ENCODE results near the gene HARBI1. TPM values are rescaled to one million over a fixed set of nuclear protein-coding genes. Genes with fewer than 3 reads are reported as not detected.

The HARBI1 gene
- total RNA-seq, 2 donors from 2014 or later = 17.2 to 17.4 TPM

GRCh38 chr11:46574656-46575055 is 42.4 kb downstream of the HARBI1 start:
- H3K4me3 Mint-ChIP-seq = no peak overlapping the region
- H3K4me1 Mint-ChIP-seq = peaks cover 21% of the 10 kb centered on the region
- H3K27ac Mint-ChIP-seq = no peak overlapping the region
- H3K36me3 Mint-ChIP-seq (ENCODE audit: low read depth) = peaks cover 3% of the 10 kb centered on the region
- H3K27me3 Mint-ChIP-seq = no peaks in the 10 kb centered on the region
- DNase-seq (no peak), ATAC-seq (no peak)
- H3K9me3 ChIP-seq (ENCODE audit: control insufficient read depth, low read length, poor library complexity, severe bottlenecking) = no peaks in the 10 kb centered on the region

DNA sequence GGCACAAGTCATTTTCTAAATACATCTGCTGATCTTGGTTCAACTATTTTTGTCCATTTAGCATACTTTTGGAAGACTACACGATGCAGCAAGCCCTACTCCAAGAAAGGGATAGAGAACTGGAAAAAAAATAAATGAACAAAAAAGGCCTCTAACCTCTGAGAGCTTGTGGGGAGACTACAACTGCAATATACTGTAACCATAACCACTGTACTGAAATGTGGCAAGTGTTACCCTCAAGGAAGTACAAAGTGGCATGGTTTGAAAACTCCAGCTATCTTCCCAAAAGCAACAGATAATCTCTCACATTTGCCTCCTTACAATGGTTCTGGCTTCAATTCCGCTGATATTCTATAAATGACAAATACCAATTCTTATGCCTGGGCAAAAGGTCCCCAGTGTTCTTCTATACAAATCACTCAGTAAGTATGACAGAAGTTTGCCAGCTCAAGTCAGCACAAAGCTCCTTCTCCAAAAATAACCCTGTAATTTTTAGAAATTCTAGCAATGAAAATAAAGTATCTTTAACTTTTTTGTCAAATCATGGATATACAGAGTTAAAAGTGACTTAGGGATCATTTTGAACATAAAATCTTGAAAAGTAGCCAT is 46.1 kb downstream of the HARBI1 start:
- Mint-ChIP-seq H3K4me3 (no peak overlapping the region), H3K27ac (no peak overlapping the region), H3K36me3 (ENCODE audit: low read depth) (no peaks in the 10 kb centered on the region), H3K4me1 (peaks cover 10% of the 10 kb centered on the region), H3K27me3 (no peaks in the 10 kb centered on the region)
- no peak for ATAC-seq
- H3K9me3 ChIP-seq (ENCODE audit: control insufficient read depth, low read length, poor library complexity, severe bottlenecking) = no peaks in the 10 kb centered on the region
- DNase-seq = no peak

- H3K4me1 Mint-ChIP-seq = peaks cover 17% of the 10 kb centered on the region
- no peak overlapping the region for H3K4me3 Mint-ChIP-seq
- DNase-seq (no peak), ATAC-seq (no peak)
- no peaks in the 10 kb centered on the region for H3K36me3 Mint-ChIP-seq (ENCODE audit: low read depth)
- no peak overlapping the region for H3K27ac Mint-ChIP-seq
- no peaks in the 10 kb centered on the region for H3K9me3 ChIP-seq (ENCODE audit: control insufficient read depth, low read length, poor library complexity, severe bottlenecking)
- H3K27me3 Mint-ChIP-seq = no peaks in the 10 kb centered on the region
These were observed 51.7 kb downstream of the HARBI1 start for GRCh38 chr11:46565232-46565840.

- ATAC-seq (no peak), DNase-seq (no peak)
- Mint-ChIP-seq H3K36me3 (ENCODE audit: low read depth) (no peaks in the 10 kb centered on the region), H3K27me3 (no peaks in the 10 kb centered on the region), H3K4me1 (peaks cover 22% of the 10 kb centered on the region), H3K27ac (no peak overlapping the region), H3K4me3 (no peak overlapping the region)
- no peaks in the 10 kb centered on the region for H3K9me3 ChIP-seq (ENCODE audit: control insufficient read depth, low read length, poor library complexity, severe bottlenecking)
These were observed 52.6 kb downstream of the HARBI1 start for GRCh38 chr11:46564459-46564858.

GRCh38 chr11:46562527-46562926 is 54.5 kb downstream of the HARBI1 start:
- Mint-ChIP-seq H3K4me3 (no peak overlapping the region), H3K36me3 (ENCODE audit: low read depth) (no peaks in the 10 kb centered on the region), H3K4me1 (peaks cover 38% of the 10 kb centered on the region), H3K27me3 (no peaks in the 10 kb centered on the region), H3K27ac (peak overlapping the region; percentile 8)
- DNase-seq (no peak), ATAC-seq (no peak)
- H3K9me3 ChIP-seq (ENCODE audit: control insufficient read depth, low read length, poor library complexity, severe bottlenecking) = no peaks in the 10 kb centered on the region

- ATAC-seq (peak; percentile 77), DNase-seq (no peak)
- Mint-ChIP-seq H3K4me1 (peaks cover 48% of the 10 kb centered on the region), H3K36me3 (ENCODE audit: low read depth) (no peaks in the 10 kb centered on the region), H3K4me3 (peak overlapping the region; percentile 98), H3K27me3 (no peaks in the 10 kb centered on the region), H3K27ac (peak overlapping the region; percentile 99)
- no peaks in the 10 kb centered on the region for H3K9me3 ChIP-seq (ENCODE audit: control insufficient read depth, low read length, poor library complexity, severe bottlenecking)
These were observed 56.6 kb downstream of the HARBI1 start for GRCh38 chr11:46560300-46560991.

DNA sequence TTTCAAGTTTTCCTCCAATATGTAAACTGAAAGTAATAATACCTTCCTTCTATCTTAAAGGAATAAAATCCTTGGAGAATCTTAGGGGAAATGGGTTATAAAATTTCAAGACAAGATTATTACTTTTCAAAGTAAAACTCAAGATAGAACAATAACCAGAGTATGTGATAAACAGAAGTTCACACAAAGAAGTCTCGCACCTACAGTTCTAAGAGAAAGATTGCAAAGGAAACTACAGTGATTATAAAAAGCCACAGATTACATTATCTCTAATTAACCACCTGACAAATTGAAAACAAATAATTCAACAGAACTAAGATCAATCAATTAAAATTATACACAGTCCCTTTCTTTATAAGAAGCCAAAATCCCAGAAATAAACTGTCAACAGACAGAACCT is 57.2 kb downstream of the HARBI1 start:
- peaks cover 55% of the 10 kb centered on the region for H3K4me1 Mint-ChIP-seq

GRCh38 chr11:46557684-46558151 is 59.3 kb downstream of the HARBI1 start:
- Mint-ChIP-seq H3K27me3 (no peaks in the 10 kb centered on the region), H3K4me3 (no peak overlapping the region), H3K4me1 (peaks cover 68% of the 10 kb centered on the region), H3K36me3 (ENCODE audit: low read depth) (no peaks in the 10 kb centered on the region), H3K27ac (peak overlapping the region; percentile 99)
- no peaks in the 10 kb centered on the region for H3K9me3 ChIP-seq (ENCODE audit: control insufficient read depth, low read length, poor library complexity, severe bottlenecking)
- DNase-seq (no peak), ATAC-seq (no peak)

More for the DNA sequence above, 57.2 kb downstream of the HARBI1 start:
- H3K4me3 Mint-ChIP-seq = peak overlapping the region; percentile 98
- H3K36me3 Mint-ChIP-seq (ENCODE audit: low read depth) = no peaks in the 10 kb centered on the region
- no peaks in the 10 kb centered on the region for H3K27me3 Mint-ChIP-seq
- ATAC-seq = peak; percentile 24
- DNase-seq = no peak
- H3K27ac Mint-ChIP-seq = peak overlapping the region; percentile 99
- no peaks in the 10 kb centered on the region for H3K9me3 ChIP-seq (ENCODE audit: control insufficient read depth, low read length, poor library complexity, severe bottlenecking)

GRCh38 chr11:46555267-46556054 is 61.6 kb downstream of the HARBI1 start:
- Mint-ChIP-seq H3K4me1 (peaks cover 54% of the 10 kb centered on the region), H3K4me3 (peak overlapping the region; percentile 31), H3K27me3 (no peaks in the 10 kb centered on the region), H3K27ac (peak overlapping the region; percentile 94), H3K36me3 (ENCODE audit: low read depth) (no peaks in the 10 kb centered on the region)
- DNase-seq (no peak), ATAC-seq (peak; percentile 48)
- H3K9me3 ChIP-seq (ENCODE audit: control insufficient read depth, low read length, poor library complexity, severe bottlenecking) = no peaks in the 10 kb centered on the region

DNA sequence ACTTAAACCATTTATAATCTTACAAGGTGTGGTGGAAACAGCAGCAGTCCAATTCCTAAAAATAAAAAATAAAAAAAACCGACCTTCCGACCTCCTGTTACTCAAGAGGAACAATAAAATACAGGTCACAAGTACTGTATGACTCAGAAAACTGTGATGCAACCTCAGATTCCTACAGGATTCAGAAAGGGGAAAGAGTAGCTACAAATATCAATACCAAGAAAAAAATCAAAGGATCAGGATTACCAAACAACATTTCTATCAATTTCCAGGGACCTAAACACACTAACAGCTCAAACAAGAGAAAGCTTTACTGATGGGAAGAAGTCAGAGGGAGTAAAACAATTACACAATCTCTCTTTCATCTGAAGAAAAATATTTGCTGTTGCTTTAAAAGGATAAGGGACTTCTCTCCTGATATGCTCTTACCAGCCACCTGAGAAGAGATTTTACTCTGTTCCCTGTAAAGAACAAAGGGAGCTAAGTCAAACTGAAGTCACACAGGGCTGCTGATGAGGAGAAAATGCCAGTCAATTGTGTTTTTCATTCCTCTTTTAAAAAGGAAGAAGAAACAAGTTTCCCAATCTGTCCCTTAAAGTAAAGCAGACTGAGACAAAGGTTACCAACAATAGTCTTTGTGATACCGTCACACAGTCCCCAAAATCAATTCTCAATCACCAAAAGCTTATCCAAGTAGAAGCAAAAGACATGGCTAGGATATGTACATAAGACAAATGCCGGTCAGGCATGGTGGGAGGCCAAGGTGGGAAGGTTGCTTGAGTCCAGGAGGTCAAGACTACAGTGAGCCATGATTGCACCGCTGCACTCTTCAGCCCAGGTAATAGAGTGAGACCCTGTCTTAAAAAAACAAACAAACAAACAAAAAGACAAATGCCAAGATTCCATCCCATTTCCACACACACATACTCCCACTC is 62.5 kb downstream of the HARBI1 start:
- no peaks in the 10 kb centered on the region for H3K27me3 Mint-ChIP-seq
- H3K9me3 ChIP-seq (ENCODE audit: control insufficient read depth, low read length, poor library complexity, severe bottlenecking) = no peaks in the 10 kb centered on the region
- H3K4me1 Mint-ChIP-seq = peaks cover 51% of the 10 kb centered on the region
- peak overlapping the region; percentile 94 for H3K27ac Mint-ChIP-seq
- H3K4me3 Mint-ChIP-seq = peak overlapping the region; percentile 12
- no peak for DNase-seq
- ATAC-seq = no peak
- no peaks in the 10 kb centered on the region for H3K36me3 Mint-ChIP-seq (ENCODE audit: low read depth)

- no peak for ATAC-seq
- Mint-ChIP-seq H3K4me1 (peaks cover 44% of the 10 kb centered on the region), H3K4me3 (peak overlapping the region; percentile 2), H3K27me3 (no peaks in the 10 kb centered on the region), H3K36me3 (ENCODE audit: low read depth) (no peaks in the 10 kb centered on the region), H3K27ac (peak overlapping the region; percentile 94)
- DNase-seq = no peak
- H3K9me3 ChIP-seq (ENCODE audit: control insufficient read depth, low read length, poor library complexity, severe bottlenecking) = no peaks in the 10 kb centered on the region
These were observed 63.2 kb downstream of the HARBI1 start for GRCh38 chr11:46553814-46554212.

Measured in T-helper 17 cell (primary cell).